Naive thymus-derived CD8-positive, alpha-beta T cell (primary cell): ENCODE measurements around the gene EXOC3. TPM values are rescaled to one million over a fixed set of nuclear protein-coding genes. Genes with fewer than 3 reads are reported as not detected.
A peak's percentile ranks its signal among the peaks of the same experiment; 100 is the strongest.

Source experiments
- ATAC-seq, 2 donors: fragments of 150-1000 bp; cut with Tn5 transposase in 1 of 2; sonication (Bioruptor Pico), chemical (Tn5 transposase) in 1 of 2; 1 replicate in 1 of 2; 2 replicates in 1 of 2; pipeline ENCODE4 v1.10.0; 2021; ENCODE audit warnings: mild to moderate bottlenecking in 2 of 2, moderate library complexity in 2 of 2
- POLR2A ChIA-PET: fragments of 350-600 bp; sonication (Branson Sonifier 250); formaldehyde crosslinking; loops from one replicate; lab custom pipeline; 2021; ENCODE audit warnings: antibody characterized with exemption; lab: Charles Lee
- DNase-seq, 10 donors: peaks; one replicate each; pipeline versions ENCODE4 v3.0.0 to v3.0.0-alpha.2; 2020 to 2022
- H3K27ac Mint-ChIP-seq, 10 donors: one replicate each; pipeline ENCODE4 v1.8.0; 2020 to 2022; ENCODE audit warnings: mild to moderate bottlenecking in 10 of 10, mixed read lengths in 10 of 10, moderate library complexity in 4 of 10, inconsistent platforms in 1 of 10
- H3K27me3 Mint-ChIP-seq, 5 donors: one replicate each; pipeline ENCODE4 v1.8.0; 2021 to 2022; ENCODE audit warnings: mixed read lengths in 5 of 5
- H3K36me3 Mint-ChIP-seq, 3 donors: one replicate each; pipeline ENCODE4 v1.8.0; 2020 to 2022; ENCODE audit warnings: mixed read lengths in 3 of 3, mild to moderate bottlenecking in 2 of 3, inconsistent platforms in 1 of 3
- H3K4me1 Mint-ChIP-seq, 4 donors: one replicate each; pipeline ENCODE4 v1.8.0; 2021 to 2022; ENCODE audit warnings: mixed read lengths in 4 of 4
- H3K4me3 Mint-ChIP-seq, 10 donors: one replicate each; pipeline ENCODE4 v1.8.0; 2020 to 2022; ENCODE audit warnings: mild to moderate bottlenecking in 10 of 10, mixed read lengths in 10 of 10, moderate library complexity in 6 of 10, inconsistent platforms in 1 of 10
- H3K9me3 Mint-ChIP-seq, 9 donors: one replicate each; pipeline ENCODE4 v1.8.0; 2020 to 2022; ENCODE audit warnings: mixed read lengths in 9 of 9, mild to moderate bottlenecking in 3 of 9, inconsistent platforms in 1 of 9, moderate library complexity in 1 of 9
- polyA plus RNA-seq, 3 donors: library from polyadenylated mRNA; unstranded; fragments of 300-500 nt; fragmentation: Illumina TruSeq; gene quantifications; one replicate each; pipeline ENCODE4 v1.2.3, GENCODE V29; 2021
- total RNA-seq, 8 experiments: library from RNA in 2 of 8; stranded (reverse) in 2 of 8; gene quantifications; one replicate each; pipeline ENCODE4 v1.2.3 and lab custom pipeline; 2021 to 2026

EXOC3 gene
- total and polyA plus RNA-seq, 5 experiments from 2014 or later, result 29.7 to 99.5 (median 57.1) TPM

DNA sequence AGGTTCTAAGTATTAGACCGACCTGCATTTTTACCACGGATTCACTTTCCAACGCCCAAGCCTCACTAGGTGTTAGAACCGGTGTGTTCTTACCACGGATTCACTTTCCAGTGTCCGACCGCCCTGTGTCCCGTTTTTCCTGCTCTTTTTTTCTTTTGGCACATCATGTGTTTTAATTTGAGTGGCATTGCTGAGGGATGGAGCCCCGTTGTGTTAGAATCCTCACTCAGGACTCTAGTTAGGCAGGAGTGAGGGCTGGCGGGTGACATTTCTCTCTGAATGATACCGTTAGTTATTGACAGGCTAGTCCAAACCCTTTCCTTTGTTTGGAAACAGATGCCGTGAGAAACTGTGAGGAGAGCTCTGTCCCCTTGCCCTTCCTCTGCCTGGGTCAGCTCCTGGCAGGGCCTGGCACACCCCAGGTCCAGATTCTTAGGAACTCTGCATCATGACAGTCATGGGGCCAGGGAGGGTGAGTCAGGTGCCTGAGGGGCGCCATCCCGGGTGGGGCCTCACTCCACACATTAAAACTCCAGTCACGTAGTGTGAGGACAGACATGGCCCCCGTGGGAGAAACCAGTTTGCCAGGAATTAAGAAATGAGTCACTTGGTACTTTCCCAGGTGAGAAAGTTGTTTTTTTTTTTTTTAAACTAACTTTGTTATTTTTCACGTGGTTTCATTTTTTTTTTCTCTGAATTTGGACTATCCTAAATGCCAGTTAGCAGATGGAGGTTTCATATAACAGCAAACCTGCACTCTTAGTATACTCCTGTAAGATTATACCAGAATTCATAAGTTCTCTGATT lies 15.8 kb downstream of the EXOC3 start:
- Mint-ChIP-seq H3K4me1 (peaks cover 12 to 28% (median 16%) of the 10 kb centered on the region in 4 donors), H3K36me3 (peaks cover 9 to 85% (median 22%) of the 10 kb centered on the region in 3 donors), H3K27me3 (no peaks in the 10 kb centered on the region), H3K4me3 (no peak overlapping the region), H3K9me3 (peaks cover 0 to 3% (median 0%) of the 10 kb centered on the region in 9 donors), H3K27ac (peak overlapping the region in 7 of 10 donors; percentile 28 to 83 (median 40))
- DNase-seq (peak in 1 of 10 donors; percentile 19), ATAC-seq (no peak)
- POLR2A ChIA-PET, result no interaction called here

- H3K4me1 Mint-ChIP-seq, result peaks cover 14 to 29% (median 17%) of the 10 kb centered on the region in 4 donors
These were observed 16.7 kb downstream of the EXOC3 start for GRCh38 chr5:459562-460272.

DNA sequence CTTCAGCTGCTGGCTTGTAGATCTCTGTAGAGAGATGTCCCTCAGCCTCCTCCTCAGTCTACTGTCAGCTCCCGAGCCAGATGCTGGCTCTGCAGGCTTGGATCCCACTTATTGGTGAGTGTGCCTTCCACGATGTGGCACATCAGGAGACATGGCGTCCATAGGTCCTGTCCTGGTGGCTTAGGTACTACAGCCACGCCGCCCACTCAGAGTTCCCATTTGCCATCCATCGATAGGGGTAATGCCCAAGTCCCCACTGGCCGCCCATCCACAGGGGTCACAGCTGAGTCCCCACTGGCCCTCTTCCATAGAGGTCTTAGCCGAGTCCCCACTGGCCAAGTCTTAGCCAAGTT lies 17.3 kb downstream of the EXOC3 start:
- peaks cover 6 to 71% (median 15%) of the 10 kb centered on the region in 3 donors for H3K36me3 Mint-ChIP-seq
- H3K27ac Mint-ChIP-seq, result peak overlapping the region in 5 of 10 donors; percentile 55 to 92 (median 83)
- H3K4me1 Mint-ChIP-seq, result peaks cover 14 to 29% (median 19%) of the 10 kb centered on the region in 4 donors
- no peak overlapping the region for H3K4me3 Mint-ChIP-seq
- POLR2A ChIA-PET, result no interaction called here
- H3K27me3 Mint-ChIP-seq, result no peaks in the 10 kb centered on the region
- DNase-seq, result peak in 1 of 10 donors; percentile 49
- no peak for ATAC-seq
- H3K9me3 Mint-ChIP-seq, result no peaks in the 10 kb centered on the region

More at GRCh38 chr5:459562-460272, 16.7 kb downstream of the EXOC3 start:
- no peak overlapping the region for H3K4me3 Mint-ChIP-seq
- peaks cover 6 to 76% (median 15%) of the 10 kb centered on the region in 3 donors for H3K36me3 Mint-ChIP-seq
- no peaks in the 10 kb centered on the region for H3K9me3 Mint-ChIP-seq
- POLR2A ChIA-PET, result no interaction called here
- ATAC-seq (no peak), DNase-seq (no peak)
- H3K27ac Mint-ChIP-seq, result peak overlapping the region in 6 of 10 donors; percentile 10 to 92 (median 80)
- H3K27me3 Mint-ChIP-seq, result no peaks in the 10 kb centered on the region

GRCh38 chr5:462051-462481 lies 19.1 kb downstream of the EXOC3 start:
- POLR2A ChIA-PET, result interaction anchor here (1.3 kb wide), 1 partner anchor 15 kb away, joined by 5 read pairs; no protein-coding TSS in a partner anchor
- ATAC-seq, result no peak
- peaks cover 6 to 55% (median 15%) of the 10 kb centered on the region in 3 donors for H3K36me3 Mint-ChIP-seq
- peak in 1 of 10 donors; percentile 47 for DNase-seq
- no peaks in the 10 kb centered on the region for H3K27me3 Mint-ChIP-seq
- peaks cover 13 to 27% (median 21%) of the 10 kb centered on the region in 4 donors for H3K4me1 Mint-ChIP-seq
- H3K27ac Mint-ChIP-seq, result peak overlapping the region in 9 of 10 donors; percentile 26 to 97 (median 80)
- H3K9me3 Mint-ChIP-seq, result no peaks in the 10 kb centered on the region
- no peak overlapping the region for H3K4me3 Mint-ChIP-seq

GRCh38 chr5:463301-463700 lies 20.3 kb downstream of the EXOC3 start:
- no peak for ATAC-seq
- POLR2A ChIA-PET, result interaction anchor here (0.8 to 1.5 kb wide), 6 partner anchors 9 to 245 kb away, joined by 3 to 7 read pairs (median 3); partner anchors contain the start of genes CCDC127 and SDHA
- no peak for DNase-seq
- H3K27ac Mint-ChIP-seq, result peak overlapping the region; percentile 31 to 97 (median 88)
- no peaks in the 10 kb centered on the region for H3K9me3 Mint-ChIP-seq
- peaks cover 11 to 25% (median 20%) of the 10 kb centered on the region in 4 donors for H3K4me1 Mint-ChIP-seq
- H3K4me3 Mint-ChIP-seq, result no peak overlapping the region
- no peaks in the 10 kb centered on the region for H3K27me3 Mint-ChIP-seq
- H3K36me3 Mint-ChIP-seq, result peaks cover 6 to 44% (median 12%) of the 10 kb centered on the region in 3 donors

GRCh38 chr5:463952-464351 lies 21.0 kb downstream of the EXOC3 start:
- Mint-ChIP-seq H3K36me3 (peaks cover 6 to 38% (median 12%) of the 10 kb centered on the region in 3 donors), H3K27me3 (no peaks in the 10 kb centered on the region), H3K4me3 (peak overlapping the region in 9 of 10 donors; percentile 46 to 74 (median 58)), H3K27ac (peak overlapping the region; percentile 77 to 97 (median 89)), H3K9me3 (no peaks in the 10 kb centered on the region), H3K4me1 (peaks cover 11 to 23% (median 19%) of the 10 kb centered on the region in 4 donors)
- DNase-seq (peak; percentile 54 to 92 (median 86)), ATAC-seq (peak; percentile 99)
- POLR2A ChIA-PET, result interaction anchor here (0.8 to 1.5 kb wide), 6 partner anchors 8 to 246 kb away, joined by 3 to 7 read pairs (median 3); partner anchors contain the start of genes CCDC127 and SDHA

DNA sequence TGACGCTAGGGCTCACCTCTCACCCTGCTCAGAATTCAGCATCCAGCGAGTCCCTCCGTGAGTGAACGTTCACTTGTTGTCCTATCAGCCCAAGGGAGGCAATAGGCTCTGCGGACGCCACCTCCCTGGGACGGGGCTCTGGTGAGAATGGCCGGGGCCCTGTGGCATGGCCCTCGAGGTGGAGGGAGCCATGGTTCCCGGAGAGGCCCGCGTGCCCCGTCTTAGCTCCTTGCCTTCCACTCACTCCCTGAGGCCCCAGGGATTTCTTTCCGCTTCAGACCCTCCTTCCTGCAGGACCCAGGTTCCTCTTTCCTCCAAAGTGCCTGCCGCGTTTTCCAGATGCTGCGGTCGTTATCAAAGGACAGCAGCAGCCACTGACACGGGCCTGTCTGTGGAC lies 21.5 kb downstream of the EXOC3 start:
- Mint-ChIP-seq H3K36me3 (peaks cover 6 to 35% (median 12%) of the 10 kb centered on the region in 3 donors), H3K4me1 (peaks cover 11 to 23% (median 17%) of the 10 kb centered on the region in 4 donors)
- POLR2A ChIA-PET, result interaction anchor here (0.8 to 1.5 kb wide), 4 partner anchors 8 to 246 kb away, joined by 3 to 7 read pairs (median 3); partner anchors contain the start of genes CCDC127 and SDHA

GRCh38 chr5:464843-465590 lies 22.0 kb downstream of the EXOC3 start:
- POLR2A ChIA-PET, result interaction anchor here (1.1 to 1.5 kb wide), 2 partner anchors 7 to 22 kb away, joined by 3 to 7 read pairs; partner anchors contain the start of gene EXOC3
- H3K4me1 Mint-ChIP-seq, result peaks cover 9 to 29% (median 19%) of the 10 kb centered on the region in 4 donors
- H3K27ac Mint-ChIP-seq, result peak overlapping the region in 4 of 10 donors; percentile 11 to 82 (median 54)
- ATAC-seq (no peak), DNase-seq (peak in 1 of 10 donors; percentile 60)
- no peaks in the 10 kb centered on the region for H3K9me3 Mint-ChIP-seq
- peak overlapping the region in 2 of 10 donors; percentile 4 to 57 for H3K4me3 Mint-ChIP-seq
- no peaks in the 10 kb centered on the region for H3K27me3 Mint-ChIP-seq
- peaks cover 6 to 31% (median 10%) of the 10 kb centered on the region in 3 donors for H3K36me3 Mint-ChIP-seq

More for the DNA sequence above, 21.5 kb downstream of the EXOC3 start:
- DNase-seq (peak in 1 of 10 donors; percentile 63), ATAC-seq (peak in 1 of 2 donors; percentile 19)
- Mint-ChIP-seq H3K27me3 (no peaks in the 10 kb centered on the region), H3K4me3 (peak overlapping the region in 9 of 10 donors; percentile 46 to 74 (median 58)), H3K9me3 (no peaks in the 10 kb centered on the region), H3K27ac (peak overlapping the region; percentile 77 to 97 (median 89))

DNA sequence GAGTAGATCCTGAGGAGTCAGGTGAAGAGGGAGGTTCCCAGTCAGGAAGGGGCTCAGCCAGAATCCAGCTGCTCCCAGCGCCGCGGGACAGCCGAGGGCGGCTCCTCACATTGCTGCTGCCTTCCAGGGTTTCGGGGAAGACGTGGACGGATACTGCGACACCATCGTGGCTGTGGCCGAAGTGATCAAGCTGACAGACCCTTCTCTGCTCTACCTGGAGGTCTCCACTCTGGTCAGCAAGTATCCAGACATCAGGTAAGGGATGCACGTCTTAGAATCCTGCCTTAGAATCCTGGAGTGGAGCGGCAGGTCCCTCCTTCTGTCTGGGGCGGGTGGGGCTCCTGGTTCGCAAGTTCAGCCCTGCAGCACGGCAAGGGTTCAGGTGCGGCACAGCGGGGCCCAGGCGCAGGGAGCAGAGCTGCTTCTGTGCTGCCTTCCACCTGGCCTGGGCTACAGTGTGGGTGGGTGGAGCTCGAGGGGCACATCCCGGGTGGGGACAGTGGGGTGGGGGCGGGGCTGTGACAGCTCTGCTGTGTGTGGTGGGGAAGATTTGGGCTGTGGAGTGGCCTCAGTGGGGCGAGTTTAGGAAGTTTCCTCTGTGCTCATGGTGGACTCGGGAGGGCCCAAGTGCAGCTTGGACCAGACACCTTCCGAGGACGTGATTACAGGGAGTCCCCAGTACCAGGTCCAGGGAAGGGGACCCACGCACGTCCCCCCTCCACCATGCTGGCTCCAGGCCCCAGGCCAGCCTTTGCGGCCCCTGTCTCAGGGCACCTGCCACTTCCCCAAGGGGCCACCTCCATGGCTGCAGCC lies 22.8 kb downstream of the EXOC3 start:
- Mint-ChIP-seq H3K27ac (peak overlapping the region in 6 of 10 donors; percentile 11 to 69 (median 58)), H3K36me3 (peaks cover 6 to 27% (median 10%) of the 10 kb centered on the region in 3 donors), H3K4me1 (peaks cover 5 to 35% (median 24%) of the 10 kb centered on the region in 4 donors), H3K27me3 (no peaks in the 10 kb centered on the region), H3K9me3 (no peaks in the 10 kb centered on the region), H3K4me3 (no peak overlapping the region)
- POLR2A ChIA-PET, result interaction anchor here (1.1 kb wide), 1 partner anchor 23 kb away, joined by 3 read pairs; the partner anchor contains the start of gene EXOC3
- peak in 1 of 10 donors; percentile 56 for DNase-seq
- no peak for ATAC-seq

GRCh38 chr5:466661-467310 lies 23.8 kb downstream of the EXOC3 start:
- ATAC-seq (no peak), DNase-seq (peak in 1 of 10 donors; percentile 62)
- Mint-ChIP-seq H3K9me3 (no peaks in the 10 kb centered on the region), H3K36me3 (peaks cover 5 to 21% (median 8%) of the 10 kb centered on the region in 3 donors), H3K4me3 (peak overlapping the region in 1 of 10 donors; percentile 20), H3K27ac (peak overlapping the region in 4 of 10 donors; percentile 33 to 69 (median 65)), H3K4me1 (peaks cover 8 to 45% (median 33%) of the 10 kb centered on the region in 4 donors), H3K27me3 (no peaks in the 10 kb centered on the region)
- POLR2A ChIA-PET, result no interaction called here
